ENCODE measurements around the gene LRSAM1.

The LRSAM1 gene

GRCh38 chr9:127545196-127546124 is 94.2 kb downstream of the LRSAM1 start:
- DNase-seq (ENCODE audit: low spot score), result no peak
- TF ChIP-seq, protein P1, sequence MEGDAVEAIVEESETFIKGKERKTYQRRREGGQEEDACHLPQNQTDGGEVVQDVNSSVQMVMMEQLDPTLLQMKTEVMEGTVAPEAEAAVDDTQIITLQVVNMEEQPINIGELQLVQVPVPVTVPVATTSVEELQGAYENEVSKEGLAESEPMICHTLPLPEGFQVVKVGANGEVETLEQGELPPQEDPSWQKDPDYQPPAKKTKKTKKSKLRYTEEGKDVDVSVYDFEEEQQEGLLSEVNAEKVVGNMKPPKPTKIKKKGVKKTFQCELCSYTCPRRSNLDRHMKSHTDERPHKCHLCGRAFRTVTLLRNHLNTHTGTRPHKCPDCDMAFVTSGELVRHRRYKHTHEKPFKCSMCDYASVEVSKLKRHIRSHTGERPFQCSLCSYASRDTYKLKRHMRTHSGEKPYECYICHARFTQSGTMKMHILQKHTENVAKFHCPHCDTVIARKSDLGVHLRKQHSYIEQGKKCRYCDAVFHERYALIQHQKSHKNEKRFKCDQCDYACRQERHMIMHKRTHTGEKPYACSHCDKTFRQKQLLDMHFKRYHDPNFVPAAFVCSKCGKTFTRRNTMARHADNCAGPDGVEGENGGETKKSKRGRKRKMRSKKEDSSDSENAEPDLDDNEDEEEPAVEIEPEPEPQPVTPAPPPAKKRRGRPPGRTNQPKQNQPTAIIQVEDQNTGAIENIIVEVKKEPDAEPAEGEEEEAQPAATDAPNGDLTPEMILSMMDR (IDR thresholded peaks at IDR 0.05; ENCODE audit: extremely low read depth, insufficient read depth, missing control alignments), result no peak
- in situ Hi-C loops (cut with MboI; ENCODE audit: low pct_unique_long_range_greater_than_20kb, low sequenced_read_pairs, unreplicated experiment), result no loop called here

GRCh38 chr9:127546125-127546832 is 95.0 kb downstream of the LRSAM1 start:
- TF ChIP-seq, protein P1 (IDR thresholded peaks at IDR 0.05; ENCODE audit: extremely low read depth, insufficient read depth, missing control alignments), result no peak
- in situ Hi-C loops (cut with MboI; ENCODE audit: low pct_unique_long_range_greater_than_20kb, low sequenced_read_pairs, unreplicated experiment), result no loop called here
- no peak for DNase-seq (ENCODE audit: low spot score)

GRCh38 chr9:127548352-127548881 is 97.1 kb downstream of the LRSAM1 start:
- in situ Hi-C loops (cut with MboI; ENCODE audit: low pct_unique_long_range_greater_than_20kb, low sequenced_read_pairs, unreplicated experiment), result no loop called here
- TF ChIP-seq, protein P1 (IDR thresholded peaks at IDR 0.05; ENCODE audit: extremely low read depth, insufficient read depth, missing control alignments), result no peak
- DNase-seq (ENCODE audit: low spot score), result no peak

DNA sequence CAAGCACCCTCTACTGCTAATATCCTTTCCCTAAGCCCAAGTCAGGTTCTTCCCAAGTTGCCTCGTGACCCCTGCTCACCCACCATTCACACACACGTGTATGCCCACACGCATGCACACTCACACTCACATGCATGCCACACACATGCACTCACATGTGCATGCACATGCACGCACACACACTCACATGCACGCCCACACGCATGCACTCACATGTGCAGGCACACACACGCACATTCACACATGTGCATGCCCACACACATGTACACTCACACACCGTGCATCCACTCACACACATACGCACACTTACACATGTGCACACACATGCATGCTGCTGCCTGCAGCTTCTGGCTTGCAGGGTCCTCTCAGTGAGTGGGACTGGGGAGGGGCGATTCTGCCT is 97.9 kb downstream of the LRSAM1 start:
- no peak for DNase-seq (ENCODE audit: low spot score)
- TF ChIP-seq, protein P1 (IDR thresholded peaks at IDR 0.05; ENCODE audit: extremely low read depth, insufficient read depth, missing control alignments), result no peak
- in situ Hi-C loops (cut with MboI; ENCODE audit: low pct_unique_long_range_greater_than_20kb, low sequenced_read_pairs, unreplicated experiment), result no loop called here

- in situ Hi-C loops (cut with MboI; ENCODE audit: low pct_unique_long_range_greater_than_20kb, low sequenced_read_pairs, unreplicated experiment), result no loop called here
- no peak for DNase-seq (ENCODE audit: low spot score)
Measured at GRCh38 chr9:127549751-127550150, 98.4 kb downstream of the LRSAM1 start.

DNA sequence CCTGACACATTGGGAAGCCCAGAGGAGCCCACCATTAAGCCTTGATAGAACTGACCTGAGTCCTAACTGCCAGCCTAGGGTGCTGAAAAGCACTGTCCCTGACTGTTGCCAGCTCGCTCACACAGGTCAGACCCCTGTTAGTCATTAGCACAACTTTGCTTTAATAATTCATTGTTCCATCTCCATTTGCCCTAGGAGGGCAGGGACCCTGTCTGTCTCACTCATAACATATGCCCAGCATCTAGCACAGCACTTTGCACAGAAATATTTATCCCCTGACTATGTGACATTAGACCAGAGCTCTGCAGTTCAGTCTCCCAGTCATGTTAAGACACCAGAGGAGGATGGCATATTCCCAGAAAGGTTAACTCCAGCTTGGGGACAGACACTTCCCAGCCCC is 99.0 kb downstream of the LRSAM1 start:
- TF ChIP-seq, protein P1 (IDR thresholded peaks at IDR 0.05; ENCODE audit: extremely low read depth, insufficient read depth, missing control alignments), result no peak
- no peak for DNase-seq (ENCODE audit: low spot score)
- in situ Hi-C loops (cut with MboI; ENCODE audit: low pct_unique_long_range_greater_than_20kb, low sequenced_read_pairs, unreplicated experiment), result no loop called here

More at GRCh38 chr9:127549751-127550150, 98.4 kb downstream of the LRSAM1 start:
- TF ChIP-seq, protein P1 (IDR thresholded peaks at IDR 0.05; ENCODE audit: extremely low read depth, insufficient read depth, missing control alignments), result no peak

All from GM13977 (cell line).